Kidney (tissue), 14 donors: ENCODE measurements around the gene NR6A1. TPM values are rescaled to one million over a fixed set of nuclear protein-coding genes. Genes with fewer than 3 reads are reported as not detected.

ENCODE experiments used
- DNase-seq, 5 donors: peaks; one replicate each; pipeline ENCODE4 v3.0.0-alpha.2; 2013 to 2020
- FAIRE-seq: peaks from 2 replicates; lab custom pipeline; 2012; peaks lifted over from hg19 to GRCh38; lab: Jason Lieb, UNC
- H3K27ac ChIP-seq, 2 donors: one replicate each; pipeline ENCODE4 v1.7.0; 2013; ENCODE audit warnings: low read depth in 2 of 2, low read length in 2 of 2, inconsistent platforms in 1 of 2
- H3K27me3 ChIP-seq: one replicate; pipeline ENCODE4 v1.7.1; 2013; ENCODE audit warnings: low read length, inconsistent platforms; ENCODE audit not compliant: control insufficient read depth, insufficient read depth
- H3K36me3 ChIP-seq, 3 donors: one replicate each; pipeline versions ENCODE4 v1.7.0 to v1.7.1; 2013; ENCODE audit warnings: low read length in 3 of 3, control low read depth in 1 of 3, inconsistent platforms in 1 of 3; ENCODE audit not compliant: insufficient read depth in 3 of 3, control insufficient read depth in 2 of 3
- H3K4me1 ChIP-seq, 3 donors: one replicate each; pipeline versions ENCODE4 v1.7.0 to v1.7.1; 2013; ENCODE audit warnings: low read length in 3 of 3, inconsistent platforms in 1 of 3, low read depth in 1 of 3; ENCODE audit not compliant: control insufficient read depth in 2 of 3, insufficient read depth in 2 of 3
- H3K4me3 ChIP-seq, 3 donors: one replicate each; pipeline versions ENCODE4 v1.7.0 to v1.8.1; 2013; ENCODE audit warnings: low read length in 3 of 3, control low read depth in 1 of 3, inconsistent platforms in 1 of 3
- H3K9ac ChIP-seq, 3 donors: one replicate each; pipeline versions ENCODE4 v1.7.0 to v1.7.1; 2013; ENCODE audit warnings: low read length in 3 of 3, control low read depth in 1 of 3, inconsistent platforms in 1 of 3
- H3K9me3 ChIP-seq, 3 donors: one replicate each; pipeline versions ENCODE4 v1.7.0 to v1.7.1; 2013; ENCODE audit warnings: low read length in 3 of 3, control low read depth in 1 of 3, inconsistent platforms in 1 of 3; ENCODE audit not compliant: control insufficient read depth in 2 of 3, insufficient read depth in 1 of 3
- CTCF ChIP-seq: IDR thresholded peaks from 3 replicates; pipeline ENCODE4 v1.5.1; 2012; ENCODE audit warnings: mild to moderate bottlenecking, moderate library complexity, borderline replicate concordance; ENCODE audit not compliant: insufficient read depth; ENCODE audit errors: extremely low read depth
- intact Hi-C: fragments of 100-400 bp; cut with DNase I; formaldehyde crosslinking; loops from one replicate; pipeline ENCODE4 v1.11.1; 2022
- polyA plus RNA-seq: library from polyadenylated mRNA; stranded (reverse); fragments of 350-450 nt; fragmentation: Illumina TruSeq; extraction: RNeasy Lipid Tissue Mini Kit (QIAGEN cat#74804); gene quantifications from one replicate; pipeline ENCODE4 v1.2.3, GENCODE V29; 2014; ENCODE audit warnings: low read depth, low replicate concordance; ENCODE audit not compliant: insufficient read depth
- total RNA-seq: library from RNA; stranded (reverse); fragmentation: NEBNext Ultra II Directional; extraction: Animal tissue kit (Norgen Biotek cat#: 25700); gene quantifications from one replicate; pipeline ENCODE4 v1.2.1, GENCODE V29; 2021
- donor health status: control.
- donor health status: control.
- donor health status: control.
- donor health status: control.
- donor health status: control.
- donor health status: DM: yes; HTN: yes; CAD: no.
- donor health status: Normal renal cell carcinoma (clear cell type).

Gene NR6A1
- total and polyA plus RNA-seq, 2 donors from 2014 or later = 1.2 to 3.5 TPM

DNA sequence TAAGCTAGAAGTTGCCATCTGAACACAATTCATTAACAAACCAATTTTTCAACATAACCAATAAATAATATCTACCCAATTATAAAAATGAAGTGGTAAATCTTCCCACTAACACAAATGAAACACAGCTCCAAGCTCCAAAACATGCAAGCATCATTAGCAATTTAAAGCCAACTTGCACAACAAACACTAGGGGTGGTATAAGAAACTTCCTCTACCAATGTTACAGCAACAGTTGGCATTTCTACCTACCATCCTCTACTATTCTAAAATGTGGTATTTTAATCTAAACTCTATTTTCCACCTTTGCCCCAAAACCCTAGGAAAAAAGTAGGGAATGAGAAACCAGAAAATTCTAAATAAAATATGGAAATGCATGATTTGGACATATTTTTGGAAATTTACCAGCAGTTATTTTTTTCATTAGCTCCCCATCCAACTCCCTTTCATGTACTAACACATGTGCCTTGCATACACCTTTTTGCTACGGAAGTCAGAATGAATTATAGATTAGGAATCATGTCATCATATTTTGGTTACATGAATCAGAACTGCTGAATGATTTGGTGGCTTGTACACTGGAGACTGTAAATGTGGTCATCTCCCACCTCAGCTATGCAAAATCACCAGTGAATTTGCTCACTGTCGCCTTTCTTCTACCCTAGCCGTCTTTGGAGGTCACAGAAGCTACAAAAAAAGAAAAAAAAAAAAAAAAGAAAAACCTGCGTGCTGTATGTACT lies 4.1 kb downstream of the NR6A1 start:
- H3K27ac ChIP-seq = no peak overlapping the region
- H3K27me3 ChIP-seq = peaks cover 49% of the 10 kb centered on the region
- no peaks in the 10 kb centered on the region for H3K9me3 ChIP-seq
- H3K36me3 ChIP-seq = no peaks in the 10 kb centered on the region
- DNase-seq = no peak
- no peak overlapping the region for H3K9ac ChIP-seq
- no peak for TF ChIP-seq CTCF
- FAIRE-seq = no peak
- H3K4me3 ChIP-seq = no peak overlapping the region
- H3K4me1 ChIP-seq = peaks cover 0 to 5% (median 0%) of the 10 kb centered on the region in 3 donors
- intact Hi-C loops = no loop called here

DNA sequence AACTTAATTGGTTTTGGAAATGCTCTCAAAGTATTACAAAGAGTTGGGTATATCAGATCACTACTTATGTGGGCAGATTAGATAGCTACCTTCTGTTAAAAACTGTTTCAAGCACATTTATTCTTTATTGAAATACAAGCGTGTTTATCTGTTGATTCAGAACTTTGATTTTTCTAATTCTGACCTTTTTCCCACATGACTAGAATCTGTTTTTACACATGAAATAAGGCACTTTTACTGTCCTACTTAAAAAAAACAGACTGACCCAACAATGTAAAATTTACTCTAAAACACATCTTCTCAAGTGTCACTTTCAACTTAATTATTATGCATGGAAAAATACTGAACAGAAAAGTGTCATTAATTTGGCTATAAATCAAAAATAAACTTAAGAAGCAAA lies 4.8 kb downstream of the NR6A1 start:
- Histone ChIP-seq H3K4me1 (peaks cover 0 to 8% (median 0%) of the 10 kb centered on the region in 3 donors), H3K36me3 (no peaks in the 10 kb centered on the region)

GRCh38 chr9:124765439-124765835 lies 5.7 kb downstream of the NR6A1 start:
- intact Hi-C loops = no loop called here
- no peak overlapping the region for H3K27ac ChIP-seq
- H3K36me3 ChIP-seq = no peaks in the 10 kb centered on the region
- TF ChIP-seq CTCF = no peak
- no peak overlapping the region for H3K9ac ChIP-seq
- no peak for FAIRE-seq
- DNase-seq = no peak
- H3K4me1 ChIP-seq = peaks cover 0 to 10% (median 0%) of the 10 kb centered on the region in 3 donors
- no peaks in the 10 kb centered on the region for H3K9me3 ChIP-seq
- H3K27me3 ChIP-seq = peaks cover 51% of the 10 kb centered on the region
- no peak overlapping the region for H3K4me3 ChIP-seq

More for the DNA sequence above, 4.8 kb downstream of the NR6A1 start:
- no peak for DNase-seq
- Histone ChIP-seq H3K4me3 (no peak overlapping the region), H3K9ac (no peak overlapping the region), H3K27ac (no peak overlapping the region), H3K27me3 (peaks cover 49% of the 10 kb centered on the region), H3K9me3 (no peaks in the 10 kb centered on the region)
- TF ChIP-seq CTCF = no peak
- intact Hi-C loops = no loop called here
- FAIRE-seq = no peak
